ENCODE data around the gene SIX1. TPM values are rescaled to one million over a fixed set of nuclear protein-coding genes. Genes with fewer than 3 reads are reported as not detected.

SIX1 gene
- total RNA-seq, 1 experiment from 2014 or later: 2.3 TPM

DNA sequence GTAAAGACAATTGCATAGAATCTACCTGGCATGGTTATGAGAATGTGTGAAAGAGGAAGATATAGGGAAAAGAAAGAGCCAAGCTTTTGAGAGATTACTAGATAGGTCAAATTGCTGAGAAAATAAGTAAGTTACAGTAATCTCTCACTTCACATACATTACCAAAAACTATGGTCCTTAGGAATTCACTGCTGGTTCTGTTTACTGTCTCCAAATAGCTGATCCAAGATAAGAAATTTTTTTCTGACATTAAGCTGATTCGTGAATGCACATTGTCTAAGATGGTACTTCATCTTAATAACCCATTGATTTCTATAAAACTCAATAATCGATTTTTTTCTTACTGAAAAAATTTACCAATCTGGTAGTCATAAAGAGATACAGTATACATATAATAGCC lies 17.4 kb downstream of the SIX1 start:
- in situ Hi-C loops (cut with HindIII; ENCODE audit: low pct_unique_long_range_greater_than_20kb, low sequenced_read_pairs): no loop called here
- no peak for DNase-seq (ENCODE audit: low read depth, low spot score)

DNA sequence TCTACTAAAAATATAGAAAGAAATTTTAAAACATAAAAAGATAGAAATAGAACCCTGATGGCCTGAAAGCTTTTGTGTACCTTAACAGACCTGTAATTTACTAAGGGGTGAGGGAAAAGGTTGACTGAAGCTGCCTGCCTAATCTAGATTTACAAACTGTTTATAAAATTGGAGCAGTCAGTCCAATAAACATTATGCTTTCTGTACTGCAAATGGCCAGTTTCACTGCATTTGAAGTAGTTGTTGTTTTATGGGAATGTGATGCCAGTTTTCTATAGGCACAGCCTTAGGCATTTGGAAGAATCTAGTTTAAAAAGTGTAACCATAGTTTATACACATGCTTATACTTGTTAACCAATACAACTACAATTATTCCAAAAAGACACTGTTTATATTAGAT lies 19.1 kb downstream of the SIX1 start:
- in situ Hi-C loops (cut with HindIII; ENCODE audit: low pct_unique_long_range_greater_than_20kb, low sequenced_read_pairs): no loop called here
- no peak for DNase-seq (ENCODE audit: low read depth, low spot score)

DNA sequence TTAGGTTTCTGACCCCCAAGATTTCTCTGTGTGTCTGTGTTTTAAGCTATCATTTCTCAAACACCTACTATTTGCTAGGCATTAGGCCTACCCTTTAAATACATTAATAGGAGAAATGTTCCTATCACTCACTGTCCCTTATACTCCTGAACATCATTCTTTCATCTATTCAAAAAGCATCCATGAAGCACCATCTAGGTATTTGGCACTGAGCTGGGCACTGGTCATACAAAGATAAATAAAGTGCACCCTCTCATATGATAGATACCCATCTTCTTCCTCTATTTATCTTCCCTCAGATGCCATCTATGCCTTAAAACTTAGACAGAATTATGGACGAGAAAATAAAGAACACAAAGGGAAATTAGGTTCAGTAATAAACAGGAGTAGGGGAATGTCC lies 20.4 kb downstream of the SIX1 start:
- in situ Hi-C loops (cut with HindIII; ENCODE audit: low pct_unique_long_range_greater_than_20kb, low sequenced_read_pairs): no loop called here
- DNase-seq (ENCODE audit: low read depth, low spot score): no peak

DNA sequence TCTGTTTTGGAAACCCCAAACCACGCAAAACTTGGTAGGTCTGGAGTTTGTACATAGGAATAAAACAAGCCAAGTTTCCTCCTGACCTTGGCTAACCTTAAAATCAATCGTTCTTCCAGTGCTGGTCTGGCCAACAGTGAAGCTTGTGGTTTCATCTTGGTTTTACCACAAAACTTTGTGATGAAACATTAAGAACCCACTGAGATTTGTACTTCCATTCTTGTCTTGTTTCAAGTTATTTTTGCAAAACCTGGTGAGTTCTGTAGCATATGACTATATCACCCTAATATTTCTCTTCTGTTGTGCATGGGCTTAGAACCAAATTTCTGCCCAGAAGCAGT lies 26.4 kb downstream of the SIX1 start:
- in situ Hi-C loops (cut with HindIII; ENCODE audit: low pct_unique_long_range_greater_than_20kb, low sequenced_read_pairs): no loop called here
- DNase-seq (ENCODE audit: low read depth, low spot score): no peak

DNA sequence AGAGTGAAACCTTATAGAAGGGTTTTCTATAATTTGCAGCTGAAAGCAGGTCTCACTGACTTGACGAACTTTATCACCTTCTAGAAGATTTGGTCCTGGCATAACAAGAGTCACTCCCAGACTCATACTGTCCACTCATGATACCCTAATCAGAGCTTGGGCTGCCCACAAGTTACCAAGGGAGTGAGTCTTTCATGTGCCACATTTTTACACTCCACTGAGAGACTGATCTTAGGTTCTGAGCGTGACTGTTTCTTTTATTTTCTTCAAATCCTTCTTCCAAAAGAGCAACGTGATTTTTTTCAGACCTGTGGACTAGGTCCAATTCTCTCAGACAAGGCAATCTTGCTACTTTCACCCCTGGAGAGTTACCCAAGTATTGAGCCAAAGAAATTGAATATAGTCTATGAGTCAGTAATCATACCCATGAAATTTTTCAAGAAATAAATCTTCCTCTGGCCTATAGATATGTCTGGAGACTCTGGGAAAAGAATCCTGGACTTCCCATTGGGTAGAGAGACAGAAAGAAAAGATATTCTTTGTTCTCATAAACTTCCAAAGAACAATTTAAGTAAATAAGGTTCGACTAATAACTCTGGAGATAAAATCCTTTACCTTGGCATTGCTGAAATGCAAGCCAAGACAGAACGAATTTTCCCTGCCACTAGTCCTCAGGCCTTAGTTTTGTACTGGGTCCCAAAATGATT lies 26.9 kb downstream of the SIX1 start:
- no peak for DNase-seq (ENCODE audit: low read depth, low spot score)
- in situ Hi-C loops (cut with HindIII; ENCODE audit: low pct_unique_long_range_greater_than_20kb, low sequenced_read_pairs): no loop called here

DNA sequence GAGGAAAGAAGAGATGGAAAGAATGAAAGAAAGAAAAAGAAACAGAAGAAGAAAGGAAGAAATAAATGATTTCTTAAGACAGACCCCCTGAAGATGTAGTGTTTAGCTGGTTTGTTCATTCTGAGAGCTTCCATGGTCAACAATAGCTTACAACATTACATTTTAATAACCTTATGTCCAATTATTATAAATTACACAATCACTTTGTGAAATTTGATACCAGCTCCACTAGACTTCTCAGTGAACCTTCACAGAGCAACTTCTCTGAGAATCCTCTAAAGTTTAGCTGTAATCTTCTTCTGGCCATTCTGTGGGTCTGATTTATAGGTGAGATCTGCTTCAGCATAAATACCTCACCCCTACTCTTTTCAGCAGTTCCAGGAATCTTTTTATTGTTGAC lies 27.9 kb downstream of the SIX1 start:
- in situ Hi-C loops (cut with HindIII; ENCODE audit: low pct_unique_long_range_greater_than_20kb, low sequenced_read_pairs): no loop called here
- DNase-seq (ENCODE audit: low read depth, low spot score): no peak

DNA sequence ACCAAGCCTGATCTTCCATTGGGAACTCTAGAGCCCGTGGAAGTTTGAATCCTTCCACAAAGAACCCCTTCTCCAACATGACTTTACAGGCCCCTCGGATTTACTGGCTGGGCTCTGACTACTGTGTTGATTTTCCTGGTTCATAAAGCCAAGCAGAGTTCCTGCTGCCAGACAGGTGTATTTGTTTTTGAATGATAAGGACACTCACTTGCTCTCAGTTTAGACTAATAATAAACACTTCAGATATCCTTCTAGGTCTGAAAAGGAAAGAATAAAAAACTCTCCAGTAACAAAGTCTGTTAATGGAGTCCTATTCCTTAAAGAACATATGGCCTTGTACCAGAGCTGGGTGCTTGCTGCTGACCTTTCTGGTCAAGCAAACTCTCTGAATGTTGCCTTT lies 31.0 kb downstream of the SIX1 start:
- in situ Hi-C loops (cut with HindIII; ENCODE audit: low pct_unique_long_range_greater_than_20kb, low sequenced_read_pairs): no loop called here

DNA sequence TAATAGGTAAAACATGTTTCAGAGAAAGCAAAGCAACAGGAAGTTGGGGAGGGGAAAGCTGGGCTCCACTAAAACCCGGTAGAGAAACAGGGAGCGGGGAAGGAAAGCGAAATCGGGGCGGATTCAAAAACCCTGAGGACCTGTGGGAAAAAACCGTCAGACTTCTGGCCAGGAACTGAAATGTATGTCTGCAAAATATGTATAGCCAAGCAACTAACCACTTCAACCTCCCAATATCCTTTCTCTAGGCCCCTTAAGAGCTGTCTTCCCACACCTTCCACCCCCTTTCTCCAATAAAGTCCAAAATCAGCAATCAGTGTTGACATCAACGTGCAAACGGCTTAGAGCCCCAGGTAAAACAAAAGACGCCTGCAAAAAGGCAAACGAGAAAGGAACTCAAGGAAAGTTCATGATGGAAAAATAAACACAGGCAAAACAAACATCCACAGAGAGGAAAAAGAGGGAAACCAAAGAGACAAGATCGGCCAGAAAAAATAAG lies 32.8 kb downstream of the SIX1 start:
- no peak for DNase-seq (ENCODE audit: low read depth, low spot score)
- in situ Hi-C loops (cut with HindIII; ENCODE audit: low pct_unique_long_range_greater_than_20kb, low sequenced_read_pairs): no loop called here

More for the DNA sequence above, 31.0 kb downstream of the SIX1 start:
- no peak for DNase-seq (ENCODE audit: low read depth, low spot score)

DNA sequence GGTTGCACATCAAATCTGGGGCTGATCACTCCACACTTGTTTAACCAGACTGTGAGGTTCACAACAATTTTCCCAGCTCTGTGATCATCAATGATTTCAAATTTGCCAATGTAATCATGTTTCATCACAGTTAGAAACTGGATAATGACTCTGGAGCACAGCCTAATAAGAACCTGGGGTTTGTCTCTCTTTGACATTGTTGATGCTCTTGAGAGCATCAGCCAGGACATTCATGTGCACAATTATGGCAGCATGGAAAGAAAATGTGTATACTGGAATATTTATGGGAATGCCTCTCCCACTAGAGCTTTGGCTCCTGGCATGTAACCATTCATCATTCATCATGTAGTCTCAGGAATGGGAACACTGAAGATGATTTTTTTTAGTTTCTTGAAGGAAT lies 47.0 kb downstream of the SIX1 start:
- in situ Hi-C loops (cut with HindIII; ENCODE audit: low pct_unique_long_range_greater_than_20kb, low sequenced_read_pairs): no loop called here

DNA sequence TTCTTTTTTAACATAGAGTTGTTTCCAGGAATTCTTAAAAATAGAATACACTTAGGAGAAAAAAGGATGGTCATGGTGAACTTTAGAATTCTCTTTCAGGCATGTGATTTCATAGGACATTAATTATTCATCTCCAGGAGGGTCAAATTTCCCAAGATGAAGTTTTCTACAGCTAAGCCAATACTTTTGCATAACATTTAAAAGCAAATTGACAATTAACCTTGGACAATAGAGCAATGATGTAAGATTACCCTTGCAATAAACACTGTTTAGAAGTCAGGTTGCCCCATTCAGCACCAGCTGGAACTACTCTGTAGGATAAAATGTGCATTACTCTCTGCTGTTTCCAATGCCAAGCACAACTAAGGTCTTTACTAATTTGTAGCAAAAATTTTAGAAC lies 49.5 kb downstream of the SIX1 start:
- in situ Hi-C loops (cut with HindIII; ENCODE audit: low pct_unique_long_range_greater_than_20kb, low sequenced_read_pairs): no loop called here
- no peak for DNase-seq (ENCODE audit: low read depth, low spot score)

More for the DNA sequence above, 47.0 kb downstream of the SIX1 start:
- DNase-seq (ENCODE audit: low read depth, low spot score): no peak

DNA sequence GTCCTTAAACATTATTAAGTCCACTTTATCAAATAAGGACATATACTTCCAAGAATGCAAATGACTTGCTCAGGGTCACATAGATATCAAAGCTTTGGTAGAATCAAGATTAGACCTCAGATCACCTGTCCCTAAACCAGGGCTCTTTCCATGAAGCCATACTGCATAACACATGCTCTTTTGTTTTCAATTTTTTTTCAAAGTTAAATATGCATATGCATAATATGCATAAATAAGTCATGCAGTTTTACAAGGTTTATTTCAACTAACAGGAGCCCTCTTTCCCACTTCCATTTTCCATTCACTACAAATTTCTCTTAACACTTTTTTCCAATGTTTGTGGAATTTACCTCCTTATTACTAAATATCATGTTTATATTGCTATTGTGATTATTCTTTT lies 53.1 kb downstream of the SIX1 start:
- in situ Hi-C loops (cut with HindIII; ENCODE audit: low pct_unique_long_range_greater_than_20kb, low sequenced_read_pairs): no loop called here
- DNase-seq (ENCODE audit: low read depth, low spot score): no peak

DNA sequence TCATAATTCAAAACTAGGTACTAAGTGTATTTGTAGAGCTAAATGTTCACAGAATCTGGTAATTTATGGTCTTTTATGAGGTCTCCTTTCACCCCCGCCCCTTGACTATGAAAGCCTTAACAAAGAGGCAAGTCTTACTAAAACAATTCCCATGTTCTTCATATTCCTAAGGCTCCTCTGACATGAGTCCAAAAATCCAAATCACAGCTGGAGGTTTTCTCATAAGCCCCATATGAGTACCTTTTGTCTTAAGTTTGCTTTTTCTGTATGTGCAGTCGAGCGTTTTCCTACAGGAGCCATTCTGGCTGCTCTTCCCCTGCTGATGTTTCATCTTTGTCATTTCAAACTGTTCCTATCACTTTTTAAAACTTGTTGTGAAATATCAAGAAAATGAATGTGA lies 55.2 kb downstream of the SIX1 start:
- in situ Hi-C loops (cut with HindIII; ENCODE audit: low pct_unique_long_range_greater_than_20kb, low sequenced_read_pairs): no loop called here
- peak; percentile 29 for DNase-seq (ENCODE audit: low read depth, low spot score)

Other genes with a start within 250 kb of the SIX1 start
- gene C14orf39, start 163.4 kb downstream of the SIX1 start, total RNA-seq (2014; rRNA removed; shearing (Covaris generic)): not detected in 2 replicates
- gene SIX6, start 140.3 kb downstream of the SIX1 start, total RNA-seq (2014; rRNA removed; shearing (Covaris generic)): 0.08 TPM in 1 of 2 replicates, not detected in the other
- 3.9 and 4.7 TPM in 2 replicates for gene SIX4, start 74.9 kb upstream of the SIX1 start, total RNA-seq (2014; rRNA removed; shearing (Covaris generic))
- gene MNAT1, start 85.3 kb upstream of the SIX1 start, total RNA-seq (2014; rRNA removed; shearing (Covaris generic)): 53.8 and 58.1 TPM in 2 replicates

Data from SK-MEL-5 (cell line).